ENCODE data around the gene TGM2. TPM values are rescaled to one million over a fixed set of nuclear protein-coding genes. Genes with fewer than 3 reads are reported as not detected.
A peak's percentile ranks its signal among the peaks of the same experiment; 100 is the strongest.

Gene TGM2
- total and polyA plus RNA-seq, 2 donors from 2014 or later = 44.6 to 611 TPM

- Histone ChIP-seq H3K9me3 (ENCODE audit: control insufficient read depth in 2 of 3, insufficient read depth in 1 of 3, low read length in 3 of 3) (no peaks in the 10 kb centered on the region), H3K27me3 (ENCODE audit: control insufficient read depth, insufficient read depth, low read length) (no peaks in the 10 kb centered on the region), H3K36me3 (ENCODE audit: control insufficient read depth in 2 of 3, insufficient read depth in 3 of 3, low read length in 3 of 3) (no peaks in the 10 kb centered on the region), H3K4me1 (ENCODE audit: control insufficient read depth in 2 of 3, insufficient read depth in 2 of 3, low read depth in 1 of 3, low read length in 3 of 3) (peaks cover 0 to 19% (median 18%) of the 10 kb centered on the region in 3 donors), H3K4me3 (ENCODE audit: low read length in 3 of 3) (no peak overlapping the region), H3K9ac (ENCODE audit: low read length in 3 of 3) (no peak overlapping the region), H3K27ac (ENCODE audit: low read depth in 2 of 2, low read length in 2 of 2) (no peak overlapping the region)
- DNase-seq (peak in 2 of 5 donors; percentile 35 to 44), FAIRE-seq (no peak)
- TF ChIP-seq CTCF (IDR thresholded peaks at IDR 0.05; ENCODE audit: borderline replicate concordance, extremely low read depth, insufficient read depth) = no peak
- intact Hi-C loops (cut with DNase I) = no loop called here
These were observed 34.1 kb downstream of the TGM2 start for GRCh38 chr20:38130687-38131587.

GRCh38 chr20:38129893-38130609, 35.0 kb downstream of the TGM2 start:
- Histone ChIP-seq H3K36me3 (ENCODE audit: control insufficient read depth in 2 of 3, insufficient read depth in 3 of 3, low read length in 3 of 3) (no peaks in the 10 kb centered on the region), H3K27ac (ENCODE audit: low read depth in 2 of 2, low read length in 2 of 2) (no peak overlapping the region), H3K4me1 (ENCODE audit: control insufficient read depth in 2 of 3, insufficient read depth in 2 of 3, low read depth in 1 of 3, low read length in 3 of 3) (peaks cover 0 to 21% (median 20%) of the 10 kb centered on the region in 3 donors), H3K9ac (ENCODE audit: low read length in 3 of 3) (no peak overlapping the region), H3K9me3 (ENCODE audit: control insufficient read depth in 2 of 3, insufficient read depth in 1 of 3, low read length in 3 of 3) (no peaks in the 10 kb centered on the region), H3K27me3 (ENCODE audit: control insufficient read depth, insufficient read depth, low read length) (no peaks in the 10 kb centered on the region), H3K4me3 (ENCODE audit: low read length in 3 of 3) (no peak overlapping the region)
- intact Hi-C loops (cut with DNase I) = no loop called here
- no peak for FAIRE-seq
- TF ChIP-seq CTCF (IDR thresholded peaks at IDR 0.05; ENCODE audit: borderline replicate concordance, extremely low read depth, insufficient read depth) = no peak
- DNase-seq = peak in 2 of 5 donors; percentile 46 to 68

GRCh38 chr20:38129248-38129865, 35.7 kb downstream of the TGM2 start:
- H3K27ac ChIP-seq (ENCODE audit: low read depth in 2 of 2, low read length in 2 of 2) = no peak overlapping the region
- peak in 2 of 5 donors; percentile 31 to 46 for DNase-seq
- no peak for TF ChIP-seq CTCF (IDR thresholded peaks at IDR 0.05; ENCODE audit: borderline replicate concordance, extremely low read depth, insufficient read depth)
- peaks cover 0 to 17% (median 14%) of the 10 kb centered on the region in 3 donors for H3K4me1 ChIP-seq (ENCODE audit: control insufficient read depth in 2 of 3, insufficient read depth in 2 of 3, low read depth in 1 of 3, low read length in 3 of 3)
- intact Hi-C loops (cut with DNase I) = no loop called here
- H3K27me3 ChIP-seq (ENCODE audit: control insufficient read depth, insufficient read depth, low read length) = no peaks in the 10 kb centered on the region
- H3K9me3 ChIP-seq (ENCODE audit: control insufficient read depth in 2 of 3, insufficient read depth in 1 of 3, low read length in 3 of 3) = no peaks in the 10 kb centered on the region
- no peak overlapping the region for H3K4me3 ChIP-seq (ENCODE audit: low read length in 3 of 3)
- H3K36me3 ChIP-seq (ENCODE audit: control insufficient read depth in 2 of 3, insufficient read depth in 3 of 3, low read length in 3 of 3) = no peaks in the 10 kb centered on the region
- H3K9ac ChIP-seq (ENCODE audit: low read length in 3 of 3) = no peak overlapping the region
- FAIRE-seq = no peak

Measured in kidney (tissue), 14 donors.